ENCODE data around the gene ZBTB7C. TPM values are rescaled to one million over a fixed set of nuclear protein-coding genes. Genes with fewer than 3 reads are reported as not detected.

ZBTB7C gene
- total RNA-seq, 1 donor from 2014 or later, result under 0.01 TPM

GRCh38 chr18:48172226-48173006, 236.8 kb downstream of the ZBTB7C start:
- H3K36me3 ChIP-seq (ENCODE audit: control insufficient read depth, insufficient read depth, low read length), result no peaks in the 10 kb centered on the region
- FAIRE-seq (no peak), DNase-seq (ENCODE audit: low read depth) (no peak)
- TF ChIP-seq, protein P1, sequence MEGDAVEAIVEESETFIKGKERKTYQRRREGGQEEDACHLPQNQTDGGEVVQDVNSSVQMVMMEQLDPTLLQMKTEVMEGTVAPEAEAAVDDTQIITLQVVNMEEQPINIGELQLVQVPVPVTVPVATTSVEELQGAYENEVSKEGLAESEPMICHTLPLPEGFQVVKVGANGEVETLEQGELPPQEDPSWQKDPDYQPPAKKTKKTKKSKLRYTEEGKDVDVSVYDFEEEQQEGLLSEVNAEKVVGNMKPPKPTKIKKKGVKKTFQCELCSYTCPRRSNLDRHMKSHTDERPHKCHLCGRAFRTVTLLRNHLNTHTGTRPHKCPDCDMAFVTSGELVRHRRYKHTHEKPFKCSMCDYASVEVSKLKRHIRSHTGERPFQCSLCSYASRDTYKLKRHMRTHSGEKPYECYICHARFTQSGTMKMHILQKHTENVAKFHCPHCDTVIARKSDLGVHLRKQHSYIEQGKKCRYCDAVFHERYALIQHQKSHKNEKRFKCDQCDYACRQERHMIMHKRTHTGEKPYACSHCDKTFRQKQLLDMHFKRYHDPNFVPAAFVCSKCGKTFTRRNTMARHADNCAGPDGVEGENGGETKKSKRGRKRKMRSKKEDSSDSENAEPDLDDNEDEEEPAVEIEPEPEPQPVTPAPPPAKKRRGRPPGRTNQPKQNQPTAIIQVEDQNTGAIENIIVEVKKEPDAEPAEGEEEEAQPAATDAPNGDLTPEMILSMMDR (IDR thresholded peaks at IDR 0.05; ENCODE audit: insufficient read depth, low read length, severe bottlenecking), result no peak
- no peak overlapping the region for H3K4me3 ChIP-seq (ENCODE audit: low read depth, low read length)
- H3K27me3 ChIP-seq (ENCODE audit: control insufficient read depth, insufficient read depth, low read length), result peaks cover 4% of the 10 kb centered on the region

- no peak for DNase-seq (ENCODE audit: low read depth)
- no peak for FAIRE-seq
Measured at GRCh38 chr18:48171490-48172188, 237.5 kb downstream of the ZBTB7C start.

DNA sequence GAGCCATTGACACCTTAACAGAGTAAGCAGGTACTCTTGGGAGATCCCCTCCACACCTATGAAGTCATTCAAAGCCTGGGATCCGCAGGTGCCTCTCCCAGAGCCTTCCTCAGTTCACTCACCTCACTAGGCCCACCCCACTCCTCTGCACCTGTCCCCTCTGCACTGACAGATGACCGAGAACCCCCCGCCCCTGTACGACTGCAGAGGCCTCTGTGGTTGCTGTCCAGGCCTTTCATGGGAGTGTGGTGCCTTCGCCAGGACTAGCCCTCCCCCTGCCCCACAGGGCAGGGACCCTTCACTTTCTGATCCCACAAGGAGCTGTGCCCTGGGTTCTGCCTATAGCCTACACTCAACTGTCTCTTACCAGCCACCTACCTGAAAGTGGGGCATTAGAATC, 238.5 kb downstream of the ZBTB7C start:
- TF ChIP-seq, protein P1 (IDR thresholded peaks at IDR 0.05; ENCODE audit: insufficient read depth, low read length, severe bottlenecking), result no peak
- peaks cover 4% of the 10 kb centered on the region for H3K27me3 ChIP-seq (ENCODE audit: control insufficient read depth, insufficient read depth, low read length)
- H3K4me3 ChIP-seq (ENCODE audit: low read depth, low read length), result no peak overlapping the region
- no peak for DNase-seq (ENCODE audit: low read depth)
- no peaks in the 10 kb centered on the region for H3K36me3 ChIP-seq (ENCODE audit: control insufficient read depth, insufficient read depth, low read length)
- FAIRE-seq, result no peak

More at GRCh38 chr18:48171490-48172188, 237.5 kb downstream of the ZBTB7C start:
- TF ChIP-seq, protein P1 (IDR thresholded peaks at IDR 0.05; ENCODE audit: insufficient read depth, low read length, severe bottlenecking), result no peak
- Histone ChIP-seq H3K36me3 (ENCODE audit: control insufficient read depth, insufficient read depth, low read length) (no peaks in the 10 kb centered on the region), H3K27me3 (ENCODE audit: control insufficient read depth, insufficient read depth, low read length) (peaks cover 4% of the 10 kb centered on the region), H3K4me3 (ENCODE audit: low read depth, low read length) (no peak overlapping the region)

GRCh38 chr18:48168861-48169260, 240.3 kb downstream of the ZBTB7C start:
- no peaks in the 10 kb centered on the region for H3K36me3 ChIP-seq (ENCODE audit: control insufficient read depth, insufficient read depth, low read length)
- TF ChIP-seq, protein P1 (IDR thresholded peaks at IDR 0.05; ENCODE audit: insufficient read depth, low read length, severe bottlenecking), result no peak
- no peak for DNase-seq (ENCODE audit: low read depth)
- FAIRE-seq, result peak; percentile 13
- H3K27me3 ChIP-seq (ENCODE audit: control insufficient read depth, insufficient read depth, low read length), result peaks cover 4% of the 10 kb centered on the region
- H3K4me3 ChIP-seq (ENCODE audit: low read depth, low read length), result no peak overlapping the region

GRCh38 chr18:48167897-48168253, 241.3 kb downstream of the ZBTB7C start:
- TF ChIP-seq, protein P1 (IDR thresholded peaks at IDR 0.05; ENCODE audit: insufficient read depth, low read length, severe bottlenecking), result no peak
- H3K4me3 ChIP-seq (ENCODE audit: low read depth, low read length), result no peak overlapping the region
- no peak for DNase-seq (ENCODE audit: low read depth)
- peaks cover 4% of the 10 kb centered on the region for H3K27me3 ChIP-seq (ENCODE audit: control insufficient read depth, insufficient read depth, low read length)
- peak; percentile 85 for FAIRE-seq
- no peaks in the 10 kb centered on the region for H3K36me3 ChIP-seq (ENCODE audit: control insufficient read depth, insufficient read depth, low read length)

All from bronchial epithelial cell (primary cell).